Fibroblast of villous mesenchyme (primary cell): ENCODE results near the gene FBXO31. TPM values are rescaled to one million over a fixed set of nuclear protein-coding genes. Genes with fewer than 3 reads are reported as not detected.

Source experiments
- DNase-seq: peaks from one replicate; pipeline ENCODE4 v3.0.0-alpha.2; 2010; ENCODE audit warnings: low read depth
- H3K4me3 ChIP-seq: 2 replicates; pipeline ENCODE4 v1.5.1; 2011; ENCODE audit warnings: low read depth, mild to moderate bottlenecking, low read length
- total RNA-seq: library from RNA; depleted of rRNA; stranded (reverse); fragments of >200 nt; gene quantifications from 2 replicates; pipeline ENCODE4 v1.2.3, GENCODE V29; 2012
- TF ChIP-seq, protein P1 (sequence below): IDR thresholded peaks from 2 replicates; pipeline ENCODE4 v1.5.1; 2012; ENCODE audit warnings: low read depth, mild to moderate bottlenecking, low read length; ENCODE audit not compliant: insufficient read depth

FBXO31 gene
- total RNA-seq, 1 donor, result 25.9 TPM

DNA sequence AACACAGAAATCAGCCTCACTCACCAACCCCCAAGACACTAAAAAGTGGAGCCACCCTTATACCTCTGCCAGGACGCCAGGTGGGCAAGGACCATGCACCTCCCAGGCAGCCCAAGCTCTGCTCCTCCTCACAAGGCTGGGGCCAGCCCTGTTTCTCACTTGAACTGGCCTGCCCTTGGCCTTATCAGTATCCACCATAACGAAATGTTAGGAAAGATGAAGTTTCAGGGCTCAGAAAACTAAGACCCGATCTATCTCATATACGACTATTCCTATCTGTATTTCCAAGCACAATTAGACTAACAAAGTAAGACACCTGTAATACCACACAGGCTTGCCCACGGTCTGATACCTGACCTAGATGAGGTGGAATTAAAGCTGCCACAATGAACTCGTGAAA is 6.9 kb downstream of the FBXO31 start:
- H3K4me3 ChIP-seq, result no peak overlapping the region
- TF ChIP-seq, protein P1, sequence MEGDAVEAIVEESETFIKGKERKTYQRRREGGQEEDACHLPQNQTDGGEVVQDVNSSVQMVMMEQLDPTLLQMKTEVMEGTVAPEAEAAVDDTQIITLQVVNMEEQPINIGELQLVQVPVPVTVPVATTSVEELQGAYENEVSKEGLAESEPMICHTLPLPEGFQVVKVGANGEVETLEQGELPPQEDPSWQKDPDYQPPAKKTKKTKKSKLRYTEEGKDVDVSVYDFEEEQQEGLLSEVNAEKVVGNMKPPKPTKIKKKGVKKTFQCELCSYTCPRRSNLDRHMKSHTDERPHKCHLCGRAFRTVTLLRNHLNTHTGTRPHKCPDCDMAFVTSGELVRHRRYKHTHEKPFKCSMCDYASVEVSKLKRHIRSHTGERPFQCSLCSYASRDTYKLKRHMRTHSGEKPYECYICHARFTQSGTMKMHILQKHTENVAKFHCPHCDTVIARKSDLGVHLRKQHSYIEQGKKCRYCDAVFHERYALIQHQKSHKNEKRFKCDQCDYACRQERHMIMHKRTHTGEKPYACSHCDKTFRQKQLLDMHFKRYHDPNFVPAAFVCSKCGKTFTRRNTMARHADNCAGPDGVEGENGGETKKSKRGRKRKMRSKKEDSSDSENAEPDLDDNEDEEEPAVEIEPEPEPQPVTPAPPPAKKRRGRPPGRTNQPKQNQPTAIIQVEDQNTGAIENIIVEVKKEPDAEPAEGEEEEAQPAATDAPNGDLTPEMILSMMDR, result no peak

DNA sequence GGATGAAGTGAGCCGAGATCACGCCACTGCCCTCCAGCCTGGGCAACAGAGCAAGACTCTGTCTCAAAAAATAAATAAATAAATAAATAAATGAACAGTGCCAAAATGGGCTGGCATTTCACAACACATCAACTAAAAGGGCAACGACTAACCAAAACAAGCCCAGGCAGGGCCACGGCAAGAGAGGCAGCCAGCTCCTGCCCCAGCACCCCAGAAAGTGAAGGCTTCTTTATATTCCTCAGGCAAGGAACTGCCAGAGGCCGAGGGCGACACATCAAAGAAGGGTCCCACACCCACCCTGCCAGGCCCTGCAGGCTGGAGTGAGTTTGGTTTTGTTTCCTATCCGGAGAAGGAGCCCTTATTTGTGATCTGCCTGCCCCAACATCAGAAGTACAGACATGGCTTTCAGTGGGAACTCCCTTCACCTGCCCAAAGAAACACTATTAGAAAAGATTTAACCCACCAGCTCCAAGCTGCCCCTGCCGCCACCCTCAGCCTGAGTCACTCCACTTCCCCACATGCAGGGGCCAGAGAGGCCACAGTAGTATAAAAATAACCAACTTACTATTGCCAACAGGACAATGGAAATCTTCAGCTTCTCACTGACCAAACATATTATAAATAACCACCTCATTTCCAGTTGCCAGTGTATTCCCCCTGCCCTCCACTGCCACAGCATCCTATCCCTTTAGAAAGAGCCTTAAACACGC is 8.0 kb downstream of the FBXO31 start:
- TF ChIP-seq, protein P1, result no peak
- H3K4me3 ChIP-seq, result no peak overlapping the region
- no peak for DNase-seq

More for the DNA sequence above, 6.9 kb downstream of the FBXO31 start:
- DNase-seq, result no peak

DNA sequence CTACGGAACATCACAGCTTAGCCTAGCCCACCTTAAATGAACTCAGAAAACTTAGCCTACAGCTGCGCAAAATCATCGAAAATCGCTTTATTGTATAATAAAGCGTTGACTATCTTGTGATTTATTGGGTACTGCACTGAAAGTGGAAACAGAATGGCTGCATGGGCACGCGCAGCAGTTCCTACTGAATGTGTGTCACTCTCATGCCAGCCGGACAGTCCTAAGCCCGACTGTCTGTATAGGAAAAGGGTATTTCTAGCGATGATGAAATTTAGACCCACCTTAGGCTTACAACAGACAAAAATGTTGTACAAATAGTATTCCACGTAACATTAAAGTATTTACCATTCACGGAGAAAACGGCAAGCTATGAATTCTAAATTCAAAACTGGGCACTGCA is 9.3 kb downstream of the FBXO31 start:
- no peak overlapping the region for H3K4me3 ChIP-seq
- DNase-seq, result no peak
- TF ChIP-seq, protein P1, result no peak

DNA sequence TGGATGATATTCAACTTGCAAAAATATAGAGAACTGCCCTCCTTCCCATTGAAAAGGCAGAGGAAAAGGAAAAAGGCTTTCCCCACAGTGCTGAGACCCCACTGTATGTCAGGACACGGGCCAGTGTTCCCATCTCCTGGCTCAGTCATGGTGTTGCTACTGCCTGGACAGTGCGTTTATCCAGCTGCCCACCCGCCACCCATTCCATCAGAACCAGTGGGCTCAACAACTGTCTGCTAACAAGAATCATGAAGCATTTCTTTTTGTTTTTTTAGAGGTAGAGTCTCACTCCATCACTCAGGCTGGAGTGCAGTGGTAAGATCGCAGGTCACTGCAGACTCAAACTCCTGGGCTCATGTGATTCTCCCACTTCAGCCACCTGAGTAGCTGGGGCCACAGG is 11.3 kb downstream of the FBXO31 start:
- H3K4me3 ChIP-seq, result no peak overlapping the region
- TF ChIP-seq, protein P1, result no peak
- no peak for DNase-seq

DNA sequence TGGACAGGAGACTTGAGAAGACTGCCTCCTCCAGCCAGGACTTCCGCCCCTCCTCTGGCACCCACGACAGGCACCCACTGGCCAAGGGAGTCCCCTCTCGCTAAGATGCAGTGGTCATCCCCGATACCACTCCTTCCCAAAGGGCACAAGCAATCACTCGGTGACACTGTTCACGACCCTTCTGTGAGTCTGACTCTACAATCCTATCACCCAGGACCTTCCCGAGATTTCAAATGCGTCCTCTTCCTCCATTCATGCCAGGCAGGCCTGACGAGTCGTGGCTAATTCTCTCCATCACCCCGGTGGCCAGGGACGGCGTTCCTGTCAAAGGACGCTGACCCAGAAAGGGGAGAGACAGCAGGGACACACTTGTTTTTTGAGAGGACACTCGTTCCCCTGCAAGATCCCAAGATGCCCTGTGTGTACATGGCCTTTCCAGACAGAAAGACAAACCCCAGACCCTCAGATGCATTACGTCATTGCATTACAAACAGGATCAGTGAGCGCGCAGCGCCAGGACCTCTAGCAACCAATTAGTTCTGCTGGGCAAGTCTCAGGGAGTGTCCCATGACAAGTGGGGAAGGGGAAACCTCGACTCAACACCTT is 12.2 kb downstream of the FBXO31 start:
- TF ChIP-seq, protein P1, result no peak
- no peak overlapping the region for H3K4me3 ChIP-seq

DNA sequence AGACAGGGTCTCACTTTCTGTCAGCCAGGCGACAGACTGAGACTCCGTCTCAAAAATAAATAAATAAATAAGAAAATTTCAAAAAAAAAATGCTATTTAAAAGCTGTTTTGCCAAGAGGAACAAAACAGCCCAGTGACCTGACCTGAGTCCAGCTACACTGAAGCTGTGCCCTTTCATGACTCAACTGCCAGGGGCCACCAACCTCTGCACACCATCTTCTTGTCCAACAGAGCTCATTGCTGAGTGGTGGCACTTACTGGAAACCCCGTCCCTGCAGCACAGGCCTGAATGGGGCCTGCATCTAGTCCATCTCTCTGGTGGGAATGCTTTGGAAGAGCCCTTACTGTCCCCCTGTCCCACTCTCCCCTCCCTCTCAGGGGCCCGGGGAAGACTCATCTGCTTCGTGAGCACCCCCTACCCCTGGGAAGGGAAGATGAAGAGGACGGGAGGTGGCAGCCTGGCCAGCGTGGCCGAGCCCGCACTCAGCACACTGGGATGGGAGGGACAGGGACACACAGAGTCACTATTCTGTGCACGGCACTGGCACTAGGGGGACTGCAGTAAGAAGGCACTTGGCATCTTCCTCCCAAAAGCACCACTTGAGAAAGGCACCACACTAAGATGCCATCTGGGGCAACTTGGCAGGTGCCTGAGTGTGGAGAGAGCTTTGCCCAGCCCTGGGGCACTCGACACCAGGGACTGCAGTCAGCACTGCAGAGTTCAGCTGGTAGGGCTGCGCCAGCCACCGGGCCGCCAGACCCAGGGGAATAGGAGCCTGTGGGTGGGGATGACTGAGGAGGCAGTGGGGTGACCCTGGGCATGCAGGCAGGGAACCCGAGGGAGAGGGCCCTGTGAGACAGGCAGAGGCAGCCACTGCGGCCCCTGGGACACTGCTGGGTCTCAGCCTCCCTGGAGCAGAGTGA is 13.5 kb downstream of the FBXO31 start:
- DNase-seq, result no peak
- TF ChIP-seq, protein P1, result no peak
- H3K4me3 ChIP-seq, result no peak overlapping the region

More for the DNA sequence above, 12.2 kb downstream of the FBXO31 start:
- peak; percentile 62 for DNase-seq
